GM12891 (cell line): ENCODE results near the gene A1CF.

Experiments used
- POLR2A ChIP-seq: IDR thresholded peaks from 2 replicates; pipeline ENCODE4 v1.6.1; 2011; ENCODE audit warnings: low read depth, low read length, control low read depth
- POLR2AphosphoS5 ChIP-seq: IDR thresholded peaks from 2 replicates; pipeline ENCODE4 v1.6.1; 2011; ENCODE audit warnings: low read depth, low read length, control low read depth

DNA sequence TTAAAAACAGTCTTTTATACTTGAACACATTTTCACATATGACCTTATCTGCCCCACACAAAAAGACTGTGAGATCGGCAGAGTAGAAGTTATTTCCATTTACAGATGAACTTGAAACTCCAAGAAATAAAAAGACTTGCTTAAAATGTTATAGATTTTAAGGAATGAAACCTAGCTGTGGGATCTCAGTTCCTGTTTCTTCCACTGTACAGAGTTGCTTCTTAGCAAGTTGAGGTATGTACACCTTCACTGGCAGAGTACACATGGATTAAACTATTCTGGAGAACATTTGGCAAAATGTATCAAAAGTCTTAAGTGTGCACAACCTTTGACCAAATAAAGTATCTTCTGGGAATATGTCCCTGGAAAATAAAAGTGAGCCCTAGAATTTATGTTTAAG is 48.3 kb downstream of the A1CF start:
- TF ChIP-seq POLR2A, result no peak
- no peak for TF ChIP-seq POLR2AphosphoS5
